ENCODE data around the gene ASCC1. TPM values are rescaled to one million over a fixed set of nuclear protein-coding genes. Genes with fewer than 3 reads are reported as not detected.

The ASCC1 gene
- total RNA-seq, 1 donor from 2014 or later = 35.6 TPM

GRCh38 chr10:72093450-72093849 lies 122.6 kb downstream of the ASCC1 start:
- H3K36me3 Mint-ChIP-seq (ENCODE audit: low read depth) = peaks cover 5% of the 10 kb centered on the region
- peaks cover 29% of the 10 kb centered on the region for H3K27me3 Mint-ChIP-seq (ENCODE audit: low read depth)

GRCh38 chr10:72092987-72093386 lies 123.1 kb downstream of the ASCC1 start:
- Mint-ChIP-seq H3K4me3 (no peak overlapping the region), H3K4me1 (peaks cover 22% of the 10 kb centered on the region), H3K27ac (ENCODE audit: unreplicated experiment) (no peak overlapping the region), H3K9me3 (no peaks in the 10 kb centered on the region), H3K27me3 (ENCODE audit: low read depth) (peaks cover 33% of the 10 kb centered on the region), H3K36me3 (ENCODE audit: low read depth) (peaks cover 5% of the 10 kb centered on the region)
- DNase-seq (ENCODE audit: low read depth, low spot score) = no peak
- TF ChIP-seq CTCF (conservative IDR thresholded peaks at IDR 0.05) = no peak

More at GRCh38 chr10:72093450-72093849, 122.6 kb downstream of the ASCC1 start:
- Mint-ChIP-seq H3K9me3 (no peaks in the 10 kb centered on the region), H3K4me1 (peaks cover 20% of the 10 kb centered on the region), H3K27ac (ENCODE audit: unreplicated experiment) (no peak overlapping the region), H3K4me3 (no peak overlapping the region)
- no peak for DNase-seq (ENCODE audit: low read depth, low spot score)
- no peak for TF ChIP-seq CTCF (conservative IDR thresholded peaks at IDR 0.05)

GRCh38 chr10:72092171-72092924 lies 123.7 kb downstream of the ASCC1 start:
- Mint-ChIP-seq H3K4me1 (peaks cover 22% of the 10 kb centered on the region), H3K4me3 (no peak overlapping the region), H3K27ac (ENCODE audit: unreplicated experiment) (no peak overlapping the region), H3K27me3 (ENCODE audit: low read depth) (peaks cover 37% of the 10 kb centered on the region), H3K9me3 (no peaks in the 10 kb centered on the region), H3K36me3 (ENCODE audit: low read depth) (peaks cover 5% of the 10 kb centered on the region)
- no peak for DNase-seq (ENCODE audit: low read depth, low spot score)
- TF ChIP-seq CTCF (conservative IDR thresholded peaks at IDR 0.05) = no peak

- H3K4me3 Mint-ChIP-seq = no peak overlapping the region
- H3K36me3 Mint-ChIP-seq (ENCODE audit: low read depth) = peaks cover 2% of the 10 kb centered on the region
- DNase-seq (ENCODE audit: low read depth, low spot score) = no peak
- no peak overlapping the region for H3K27ac Mint-ChIP-seq (ENCODE audit: unreplicated experiment)
- TF ChIP-seq CTCF (conservative IDR thresholded peaks at IDR 0.05) = no peak
- peaks cover 28% of the 10 kb centered on the region for H3K4me1 Mint-ChIP-seq
- H3K9me3 Mint-ChIP-seq = no peaks in the 10 kb centered on the region
- H3K27me3 Mint-ChIP-seq (ENCODE audit: low read depth) = peaks cover 56% of the 10 kb centered on the region
These were observed 125.8 kb downstream of the ASCC1 start for GRCh38 chr10:72090326-72090725.

- peaks cover 64% of the 10 kb centered on the region for H3K27me3 Mint-ChIP-seq (ENCODE audit: low read depth)
- peaks cover 28% of the 10 kb centered on the region for H3K4me1 Mint-ChIP-seq
- DNase-seq (ENCODE audit: low read depth, low spot score) = no peak
- H3K9me3 Mint-ChIP-seq = no peaks in the 10 kb centered on the region
- H3K27ac Mint-ChIP-seq (ENCODE audit: unreplicated experiment) = no peak overlapping the region
- TF ChIP-seq CTCF (conservative IDR thresholded peaks at IDR 0.05) = no peak
- peak overlapping the region; percentile 45 for H3K4me3 Mint-ChIP-seq
- peaks cover 2% of the 10 kb centered on the region for H3K36me3 Mint-ChIP-seq (ENCODE audit: low read depth)
These were observed 126.5 kb downstream of the ASCC1 start for GRCh38 chr10:72089618-72090017.

Measured in neural crest cell (in vitro differentiated cells).